K562 (cell line): Measurements from ENCODE around the gene KHSRP. TPM values are rescaled to one million over a fixed set of nuclear protein-coding genes. Genes with fewer than 3 reads are reported as not detected.

Source experiments
- ATAC-seq: fragments of 200-7000 bp; cut with Tn5 transposase; 3 replicates; pipeline ENCODE4 v1.9.1; 2020; ENCODE audit warnings: moderate library complexity
- BruUV-seq: library from RNA; stranded (reverse); fragments of 400-500 nt; replicated peaks from 2 replicates; lab custom pipeline; 2021; lab: Mats Ljungman, UMichigan
- CTCF ChIA-PET: fragments of 300-600 bp; formaldehyde crosslinking; extraction: SDS; loops from one replicate; lab custom pipeline; 2021; ENCODE audit warnings: low intra/inter-chr PET ratio; lab: Yijun Ruan, JAX
- POLR2A ChIA-PET: fragments of 300-600, 350-650 bp; sonication (Branson Sonifier 250); formaldehyde crosslinking; extraction: SDS; loops from one replicate; lab custom pipeline; 2021; ENCODE audit warnings: antibody characterized with exemption, inconsistent platforms; lab: Yijun Ruan, JAX
- DNase-seq, 4 experiments: peaks; one replicate each; pipeline versions ENCODE4 v3.0.0 to v3.0.0-alpha.2; 2011 to 2018; ENCODE audit warnings: low spot score in 3 of 4, mixed read lengths in 3 of 4; ENCODE audit errors: extremely low read depth in 1 of 4
- FAIRE-seq: peaks from 2 replicates; lab custom pipeline; 2011; peaks lifted over from hg19 to GRCh38; lab: Jason Lieb, UNC
- H2AFZ ChIP-seq: 2 replicates; pipeline ENCODE4 v1.6.0; 2011; ENCODE audit warnings: low read depth, low read length, control low read depth, inconsistent platforms
- H3K27ac ChIP-seq: fragments of 200-600 bp; 3 replicates; pipeline ENCODE4 v1.8.0; 2011; ENCODE audit warnings: low read depth, mild to moderate bottlenecking, control low read depth, inconsistent platforms, low read length, moderate library complexity, mixed read lengths; ENCODE audit errors: extremely low read depth
- H3K27me3 ChIP-seq, 2 experiments: fragments of 300-600 bp in 1 of 2; 2 replicates in 1 of 2; 3 replicates in 1 of 2; pipeline versions ENCODE4 v1.6.0 to v1.8.0; 2011; ENCODE audit warnings: inconsistent platforms in 2 of 2, low read length in 2 of 2, mild to moderate bottlenecking in 1 of 2, mixed read lengths in 1 of 2, moderate library complexity in 1 of 2; ENCODE audit not compliant: control insufficient read depth in 2 of 2, insufficient read depth in 2 of 2
- H3K36me3 ChIP-seq: fragments of 300-600 bp; 3 replicates; pipeline ENCODE4 v1.8.0; 2011; ENCODE audit warnings: mild to moderate bottlenecking, low read length, inconsistent platforms; ENCODE audit not compliant: control insufficient read depth, insufficient read depth
- H3K4me1 ChIP-seq, 2 experiments: fragments of 200-600 bp in 1 of 2; replicated peaks in 1 of 2; 2 replicates in 1 of 2; 3 replicates in 1 of 2; pipeline versions ENCODE4 v1.5.1 to v1.8.0; 2011; ENCODE audit warnings: inconsistent platforms in 2 of 2, low read length in 2 of 2, mild to moderate bottlenecking in 1 of 2, mixed read lengths in 1 of 2, moderate library complexity in 1 of 2; ENCODE audit not compliant: control insufficient read depth in 2 of 2, insufficient read depth in 2 of 2
- H3K4me2 ChIP-seq: 2 replicates; pipeline ENCODE4 v1.6.1; 2011; ENCODE audit warnings: low read length, control low read depth, inconsistent platforms, mixed read lengths; ENCODE audit not compliant: insufficient read depth
- H3K4me3 ChIP-seq: fragments of 200-600 bp; sonication (generic), shearing (Covaris generic); 2 replicates; pipeline ENCODE4 v1.5.1; 2016; ENCODE audit warnings: control low read depth, inconsistent platforms
- H3K79me2 ChIP-seq: fragments of 200-600 bp; 3 replicates; pipeline ENCODE4 v1.8.0; 2011; ENCODE audit warnings: low read length, inconsistent platforms; ENCODE audit not compliant: control insufficient read depth, insufficient read depth
- H3K9ac ChIP-seq, 2 experiments: 2 replicates each; pipeline versions ENCODE4 v1.6.0 to v1.6.1; 2011; ENCODE audit warnings: low read depth in 2 of 2, low read length in 2 of 2, control low read depth in 1 of 2, inconsistent platforms in 1 of 2, mild to moderate bottlenecking in 1 of 2, mixed read lengths in 1 of 2; ENCODE audit not compliant: insufficient read depth in 1 of 2
- H3K9me1 ChIP-seq: one replicate; pipeline ENCODE4 v1.6.0; 2011; ENCODE audit warnings: inconsistent platforms, mild to moderate bottlenecking, low read length, moderate library complexity; ENCODE audit not compliant: control insufficient read depth, insufficient read depth
- H3K9me3 ChIP-seq: replicated peaks from 2 replicates; pipeline ENCODE4 v1.5.1; 2011; ENCODE audit warnings: low read depth, low read length, inconsistent platforms; ENCODE audit not compliant: control insufficient read depth, insufficient read depth
- H4K20me1 ChIP-seq: replicated peaks from 2 replicates; pipeline ENCODE4 v1.6.1; 2011; ENCODE audit warnings: low read length, inconsistent platforms, mixed read lengths; ENCODE audit not compliant: control insufficient read depth, insufficient read depth
- BRCA1 ChIP-seq, 2 experiments: fragments of 450-650 bp in 1 of 2; sonication (generic) in 1 of 2; formaldehyde crosslinking in 1 of 2; IDR thresholded peaks; 2 replicates each; pipeline versions ENCODE4 v1.5.0 to v1.6.1; 2017 to 2020; ENCODE audit warnings: mild to moderate bottlenecking in 1 of 2, missing genetic modification reagents in 1 of 2
- HDGF ChIP-seq: fragments of 450-650 bp; IDR thresholded peaks from 2 replicates; pipeline ENCODE4 v1.6.1; 2016
- MEIS2 ChIP-seq: fragments of 450-650 bp; IDR thresholded peaks from 2 replicates; pipeline ENCODE4 v1.6.1; 2014; ENCODE audit warnings: mild to moderate bottlenecking; ENCODE audit not compliant: partially characterized antibody
- RBFOX2 ChIP-seq: fragments of 200-400 bp; formaldehyde crosslinking; IDR thresholded peaks from 2 replicates; pipeline ENCODE4 v1.6.1; 2017; ENCODE audit warnings: low read depth, mild to moderate bottlenecking, low read length, moderate library complexity
- RBM22 ChIP-seq: fragments of 200-400 bp; formaldehyde crosslinking; IDR thresholded peaks from 2 replicates; pipeline ENCODE4 v1.6.1; 2018; ENCODE audit warnings: low read length, low read depth; ENCODE audit not compliant: poor library complexity, severe bottlenecking
- YY1 ChIP-seq, 3 experiments: IDR thresholded peaks; 2 replicates each; pipeline ENCODE4 v1.6.1; 2011; ENCODE audit warnings: low read length in 2 of 3, mild to moderate bottlenecking in 2 of 3, moderate library complexity in 2 of 3, borderline replicate concordance in 1 of 3, control low read depth in 1 of 3, low read depth in 1 of 3; ENCODE audit not compliant: insufficient read depth in 3 of 3, insufficient replicate concordance in 2 of 3, control insufficient read depth in 1 of 3, insufficient read length in 1 of 3; ENCODE audit errors: extremely low read depth in 1 of 3
- ZC3H8 ChIP-seq: fragments of 450-650 bp; IDR thresholded peaks from 2 replicates; pipeline ENCODE4 v1.6.1; 2017
- ZNF668 ChIP-seq: fragments of 250-450 bp; sonication (Bioruptor Pico); IDR thresholded peaks from 2 replicates; pipeline ENCODE4 v1.8.0; 2022; ENCODE audit warnings: mild to moderate bottlenecking, inconsistent platforms
- ZNF75A ChIP-seq: fragments of 450-650 bp; formaldehyde crosslinking; IDR thresholded peaks from 2 replicates; pipeline ENCODE4 v1.4.0; 2020; ENCODE audit warnings: mild to moderate bottlenecking
- WGBS: fragments of 100-300 bp; shearing (Covaris generic); methylation state at CpG from one replicate; pipeline ENCODE4 v1.1.6; 2016; ENCODE audit warnings: low coverage, mixed read lengths; ENCODE audit not compliant: insufficient coverage; ENCODE audit errors: missing lambda C conversion rate; 5-methylcytosine and 5-hydroxymethylcytosine counted together
- in situ Hi-C: fragments of 300-500 bp; cut with MboI; formaldehyde crosslinking; loops from 4 replicates; pipeline ENCODE4 v1.15.0; 2018; ENCODE audit warnings: inconsistent platforms, mixed read lengths
- intact Hi-C: fragments of 100-400 bp; cut with micrococcal nuclease; formaldehyde crosslinking; loops from 2 replicates; pipeline ENCODE4 v1.14.2; 2022
- polyA plus RNA-seq, 8 experiments: library from polyadenylated mRNA; depleted of rRNA in 4 of 8; stranded (reverse) in 5 of 8; unstranded in 3 of 8; fragments of >200 nt; fragmentation: Nextera tagmentation in 2 of 8; fragmentation: Illumina TruSeq in 1 of 8; extraction: Ambion mirVana in 2 of 8; extraction: Trizol in 1 of 8; gene quantifications; 2 replicates each; pipeline versions ENCODE4 v1.2.1 to v1.2.3, GENCODE V29; 2011 to 2014; ENCODE audit warnings: inconsistent platforms in 1 of 8, missing spikeins in 1 of 8
- total RNA-seq, 7 experiments: library from RNA; depleted of rRNA in 6 of 7; stranded (reverse); fragments of >200 nt in 6 of 7; fragmentation: Illumina TruSeq in 2 of 7; extraction: Trizol in 2 of 7; gene quantifications; 2 replicates each; pipeline versions ENCODE4 v1.2.1 to v1.2.3, GENCODE V29; 2011 to 2021; ENCODE audit warnings: low replicate concordance in 1 of 7
- TF ChIP-seq, protein P1 (sequence below): fragments of 250-450 bp; sonication (Bioruptor Pico); IDR thresholded peaks from 2 replicates; pipeline ENCODE4 v1.4.0; 2020; ENCODE audit warnings: mild to moderate bottlenecking, moderate library complexity
- TF ChIP-seq, protein P2 (sequence below): fragments of 450-650 bp; IDR thresholded peaks from 2 replicates; pipeline ENCODE4 v1.6.1; 2016; ENCODE audit warnings: antibody characterized with exemption
- TF ChIP-seq, protein P3 (sequence below): sonication (generic); formaldehyde crosslinking; IDR thresholded peaks from 2 replicates; pipeline ENCODE4 v1.8.1; 2023; ENCODE audit warnings: mild to moderate bottlenecking, missing genetic modification reagents

The KHSRP gene
- total and polyA plus RNA-seq, 9 of the 15 experiments (the other 6 are each of a cell fraction or from before 2014, with no cell fraction given): 4.2 to 564 (median 139) TPM

DNA sequence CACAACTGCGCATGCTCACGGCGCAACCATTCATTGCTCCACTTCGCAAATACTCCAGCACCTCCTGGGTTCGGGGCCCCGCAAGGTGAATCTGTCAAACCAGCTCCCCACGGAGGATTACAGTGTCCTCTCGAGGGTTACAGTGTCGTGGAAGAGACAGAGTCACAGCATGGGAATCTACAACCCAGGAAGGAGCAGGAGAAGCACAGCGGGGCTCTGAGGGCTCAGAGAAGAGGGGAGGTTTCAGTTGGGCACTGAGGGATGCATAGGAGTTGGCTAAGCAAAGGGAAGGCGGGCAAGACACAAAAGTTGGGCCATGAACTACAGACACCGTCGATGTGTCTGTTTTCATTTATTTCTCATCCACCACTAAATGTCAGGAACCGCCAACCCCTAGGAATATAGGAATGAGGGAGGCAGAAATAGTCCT lies 30.6 kb downstream of the KHSRP start:
- no peaks in the 10 kb centered on the region for H3K9me3 ChIP-seq
- 35% methylated on average over 14 of the region's 14 CpGs for WGBS
- peak overlapping the region; percentile 100 for H2AFZ ChIP-seq
- peak overlapping the region; percentile 87 for H3K4me3 ChIP-seq
- peak overlapping the region; percentile 98 for H3K4me2 ChIP-seq
- H3K9ac ChIP-seq: peak overlapping the region; percentile 95 to 96
- H3K4me1 ChIP-seq: peaks cover 8 to 21% of the 10 kb centered on the region in 2 experiments; a peak in 3 of 5 replicates
- H3K27ac ChIP-seq: peak overlapping the region; percentile 87
- peaks cover 26% of the 10 kb centered on the region; the same call in 2 of the 3 replicates for H3K36me3 ChIP-seq
- no peaks in the 10 kb centered on the region for H4K20me1 ChIP-seq
- H3K27me3 ChIP-seq: no peaks in the 10 kb centered on the region
- no TSS peak for BruUV-seq
- ATAC-seq (no peak), FAIRE-seq (no peak), DNase-seq (no peak)
- ChIA-PET CTCF (no interaction called here), POLR2A (interaction anchor here (1.1 to 1.2 kb wide), 2 partner anchors 14 to 171 kb away, joined by 3 read pairs; no protein-coding TSS in a partner anchor)
- H3K79me2 ChIP-seq: peaks cover 23% of the 10 kb centered on the region
- no peaks in the 10 kb centered on the region for H3K9me1 ChIP-seq
- in situ Hi-C loops (no loop called here), intact Hi-C loops (no loop called here)
- TF ChIP-seq ZC3H8 (no peak), YY1 (IDR thresholded peaks at IDR 0.05; ENCODE audit: borderline replicate concordance in 1 of 3, control insufficient read depth in 1 of 3, extremely low read depth in 1 of 3, insufficient read depth in 3 of 3, insufficient read length in 1 of 3, insufficient replicate concordance in 2 of 3, low read depth in 1 of 3, low read length in 2 of 3) (peak in 2 of 3 experiments; percentile 9 to 50), MEIS2 (peak; percentile 17), ZNF668 (CRISPR knock-in tag) (no peak), RBFOX2 (no peak), HDGF (no peak), ZNF75A (CRISPR knock-in tag) (no peak), BRCA1 (IDR thresholded peaks at IDR 0.05) (no peak), BRCA1 (CRISPR knock-in tag; IDR thresholded peaks at IDR 0.05) (no peak), RBM22 (no peak)
- TF ChIP-seq, protein P1, sequence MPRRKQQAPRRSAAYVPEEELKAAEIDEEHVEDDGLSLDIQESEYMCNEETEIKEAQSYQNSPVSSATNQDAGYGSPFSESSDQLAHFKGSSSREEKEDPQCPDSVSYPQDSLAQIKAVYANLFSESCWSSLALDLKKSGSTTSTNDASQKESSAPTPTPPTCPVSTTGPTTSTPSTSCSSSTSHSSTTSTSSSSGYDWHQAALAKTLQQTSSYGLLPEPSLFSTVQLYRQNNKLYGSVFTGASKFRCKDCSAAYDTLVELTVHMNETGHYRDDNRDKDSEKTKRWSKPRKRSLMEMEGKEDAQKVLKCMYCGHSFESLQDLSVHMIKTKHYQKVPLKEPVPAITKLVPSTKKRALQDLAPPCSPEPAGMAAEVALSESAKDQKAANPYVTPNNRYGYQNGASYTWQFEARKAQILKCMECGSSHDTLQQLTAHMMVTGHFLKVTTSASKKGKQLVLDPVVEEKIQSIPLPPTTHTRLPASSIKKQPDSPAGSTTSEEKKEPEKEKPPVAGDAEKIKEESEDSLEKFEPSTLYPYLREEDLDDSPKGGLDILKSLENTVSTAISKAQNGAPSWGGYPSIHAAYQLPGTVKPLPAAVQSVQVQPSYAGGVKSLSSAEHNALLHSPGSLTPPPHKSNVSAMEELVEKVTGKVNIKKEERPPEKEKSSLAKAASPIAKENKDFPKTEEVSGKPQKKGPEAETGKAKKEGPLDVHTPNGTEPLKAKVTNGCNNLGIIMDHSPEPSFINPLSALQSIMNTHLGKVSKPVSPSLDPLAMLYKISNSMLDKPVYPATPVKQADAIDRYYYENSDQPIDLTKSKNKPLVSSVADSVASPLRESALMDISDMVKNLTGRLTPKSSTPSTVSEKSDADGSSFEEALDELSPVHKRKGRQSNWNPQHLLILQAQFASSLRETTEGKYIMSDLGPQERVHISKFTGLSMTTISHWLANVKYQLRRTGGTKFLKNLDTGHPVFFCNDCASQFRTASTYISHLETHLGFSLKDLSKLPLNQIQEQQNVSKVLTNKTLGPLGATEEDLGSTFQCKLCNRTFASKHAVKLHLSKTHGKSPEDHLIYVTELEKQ: no peak
- TF ChIP-seq, protein P2, sequence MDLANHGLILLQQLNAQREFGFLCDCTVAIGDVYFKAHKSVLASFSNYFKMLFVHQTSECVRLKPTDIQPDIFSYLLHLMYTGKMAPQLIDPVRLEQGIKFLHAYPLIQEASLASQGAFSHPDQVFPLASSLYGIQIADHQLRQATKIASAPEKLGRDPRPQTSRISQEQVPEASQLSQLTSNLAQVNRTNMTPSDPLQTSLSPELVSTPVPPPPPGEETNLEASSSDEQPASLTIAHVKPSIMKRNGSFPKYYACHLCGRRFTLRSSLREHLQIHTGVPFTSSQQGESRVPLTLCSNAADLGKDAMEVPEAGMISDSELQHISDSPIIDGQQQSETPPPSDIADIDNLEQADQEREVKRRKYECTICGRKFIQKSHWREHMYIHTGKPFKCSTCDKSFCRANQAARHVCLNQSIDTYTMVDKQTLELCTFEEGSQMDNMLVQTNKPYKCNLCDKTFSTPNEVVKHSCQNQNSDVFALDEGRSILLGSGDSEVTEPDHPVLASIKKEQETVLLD: peak; percentile 72
- TF ChIP-seq, protein P3, sequence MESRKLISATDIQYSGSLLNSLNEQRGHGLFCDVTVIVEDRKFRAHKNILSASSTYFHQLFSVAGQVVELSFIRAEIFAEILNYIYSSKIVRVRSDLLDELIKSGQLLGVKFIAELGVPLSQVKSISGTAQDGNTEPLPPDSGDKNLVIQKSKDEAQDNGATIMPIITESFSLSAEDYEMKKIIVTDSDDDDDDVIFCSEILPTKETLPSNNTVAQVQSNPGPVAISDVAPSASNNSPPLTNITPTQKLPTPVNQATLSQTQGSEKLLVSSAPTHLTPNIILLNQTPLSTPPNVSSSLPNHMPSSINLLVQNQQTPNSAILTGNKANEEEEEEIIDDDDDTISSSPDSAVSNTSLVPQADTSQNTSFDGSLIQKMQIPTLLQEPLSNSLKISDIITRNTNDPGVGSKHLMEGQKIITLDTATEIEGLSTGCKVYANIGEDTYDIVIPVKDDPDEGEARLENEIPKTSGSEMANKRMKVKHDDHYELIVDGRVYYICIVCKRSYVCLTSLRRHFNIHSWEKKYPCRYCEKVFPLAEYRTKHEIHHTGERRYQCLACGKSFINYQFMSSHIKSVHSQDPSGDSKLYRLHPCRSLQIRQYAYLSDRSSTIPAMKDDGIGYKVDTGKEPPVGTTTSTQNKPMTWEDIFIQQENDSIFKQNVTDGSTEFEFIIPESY (CRISPR knock-in tag): no peak
